MM.1S (cell line): ENCODE data around the gene SCYL2.

Experiments
- DNase-seq: peaks from one replicate; pipeline ENCODE4 v3.0.0-alpha.2; 2015
- H2AFZ ChIP-seq: fragments of 300-600 bp; sonication (generic); 2 replicates; pipeline ENCODE4 v1.6.0; 2016; ENCODE audit warnings: antibody characterized with exemption, low read length
- H3F3A ChIP-seq: fragments of 300-600 bp; sonication (generic); 2 replicates; pipeline ENCODE4 v1.6.1; 2016; ENCODE audit warnings: mild to moderate bottlenecking, antibody characterized with exemption, low read length, moderate library complexity, mixed read lengths; ENCODE audit not compliant: insufficient read depth
- H3K27ac ChIP-seq: fragments of 300-600 bp; sonication (generic); 2 replicates; pipeline ENCODE4 v1.5.1; 2016; ENCODE audit warnings: mild to moderate bottlenecking, low read length
- H3K27me3 ChIP-seq: fragments of 300-600 bp; sonication (generic); replicated peaks from 2 replicates; pipeline ENCODE4 v1.6.0; 2016; ENCODE audit warnings: low read length; ENCODE audit not compliant: insufficient read depth
- H3K36me3 ChIP-seq: fragments of 300-600 bp; sonication (generic); replicated peaks from 2 replicates; pipeline ENCODE4 v1.6.1; 2016; ENCODE audit warnings: mild to moderate bottlenecking, low read length, mixed read lengths; ENCODE audit not compliant: insufficient read depth
- H3K4me1 ChIP-seq: fragments of 300-600 bp; sonication (generic); 2 replicates; pipeline ENCODE4 v1.6.1; 2016; ENCODE audit warnings: low read length, mixed read lengths
- H3K4me2 ChIP-seq: fragments of 300-600 bp; sonication (generic); 2 replicates; pipeline ENCODE4 v1.6.0; 2016; ENCODE audit warnings: low read depth, low read length
- H3K4me3 ChIP-seq: fragments of 300-600 bp; sonication (generic); 2 replicates; pipeline ENCODE4 v1.5.1; 2016; ENCODE audit warnings: low read length, mixed read lengths
- H3K79me2 ChIP-seq: fragments of 300-600 bp; sonication (generic); 2 replicates; pipeline ENCODE4 v1.6.1; 2016; ENCODE audit warnings: mixed run types, low read length, mixed read lengths
- H3K9ac ChIP-seq: fragments of 300-600 bp; sonication (generic); 2 replicates; pipeline ENCODE4 v1.6.1; 2016; ENCODE audit warnings: low read length, mixed read lengths
- H3K9me2 ChIP-seq: fragments of 300-600 bp; sonication (generic); replicated peaks from 2 replicates; pipeline ENCODE4 v1.6.1; 2016; ENCODE audit warnings: mild to moderate bottlenecking, low read length, mixed read lengths; ENCODE audit not compliant: insufficient read depth
- H3K9me3 ChIP-seq: fragments of 300-600 bp; sonication (generic); replicated peaks from 2 replicates; pipeline ENCODE4 v1.6.1; 2016; ENCODE audit warnings: mild to moderate bottlenecking, low read length, mixed read lengths; ENCODE audit not compliant: insufficient read depth
- H4K20me1 ChIP-seq: fragments of 300-600 bp; sonication (generic); 2 replicates; pipeline ENCODE4 v1.6.1; 2016; ENCODE audit warnings: mild to moderate bottlenecking, low read length, moderate library complexity, mixed read lengths; ENCODE audit not compliant: insufficient read depth
- EZH2 ChIP-seq: fragments of 300-600 bp; sonication (generic); optimal IDR thresholded peaks from 2 replicates; pipeline ENCODE3; 2017; ENCODE audit warnings: low read depth, mild to moderate bottlenecking, antibody characterized with exemption, low read length, mixed read lengths
- EZH2phosphoT487 ChIP-seq: fragments of 300-600 bp; sonication (generic); IDR thresholded peaks from 2 replicates; pipeline ENCODE4 v1.6.1; 2018; ENCODE audit warnings: antibody characterized with exemption, low read length
- TF ChIP-seq, protein P1 (sequence below): fragments of 300-600 bp; sonication (generic); IDR thresholded peaks from 2 replicates; pipeline ENCODE4 v1.5.1; 2016; ENCODE audit warnings: antibody characterized with exemption, low read length, mixed read lengths

SCYL2 gene

DNA sequence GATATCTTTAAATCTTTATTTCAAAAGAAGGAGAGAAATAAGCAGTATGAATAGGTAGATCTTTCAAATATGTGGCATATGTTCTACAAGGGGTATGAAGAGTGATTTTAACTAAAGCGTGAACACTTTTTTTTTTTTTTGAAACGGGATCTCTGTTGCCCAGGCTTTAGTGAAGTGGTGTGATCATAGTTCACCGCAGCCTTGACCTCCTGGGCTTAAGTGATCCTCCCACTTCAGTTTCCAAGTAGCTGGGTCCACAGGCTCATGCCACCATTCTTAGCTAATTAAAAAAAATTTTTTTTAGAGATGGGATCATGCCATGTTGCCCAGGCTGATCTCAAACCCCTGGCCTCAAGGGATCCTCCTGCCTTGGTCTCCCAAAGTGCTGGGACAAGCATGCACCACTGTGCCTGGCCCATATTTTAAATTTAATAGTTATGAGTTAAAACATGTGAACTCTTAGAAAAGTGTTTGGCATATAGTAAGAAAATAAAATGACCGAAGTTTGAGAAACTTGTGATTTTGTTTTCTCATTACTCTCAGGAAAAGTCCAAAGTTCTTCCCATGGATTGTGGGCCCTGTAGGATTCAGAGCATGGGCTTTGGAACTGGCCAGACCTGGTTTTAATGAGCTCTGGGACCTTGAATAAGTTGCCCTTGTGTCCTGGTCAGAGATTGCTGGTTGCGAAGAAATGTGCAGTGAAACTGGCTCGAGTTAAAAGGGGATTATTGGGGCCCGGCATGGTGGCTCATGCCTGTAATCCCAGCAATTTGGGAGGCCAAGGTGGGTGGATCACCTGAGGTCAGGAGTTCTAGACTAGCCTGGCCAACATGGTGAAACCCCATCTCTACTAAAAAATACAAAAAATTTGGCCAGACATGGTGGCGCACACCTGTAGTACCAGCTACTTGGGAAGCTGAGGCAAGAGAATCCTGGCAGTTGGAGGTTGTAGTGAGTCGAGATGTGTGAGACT lies 116.9 kb downstream of the SCYL2 start:
- Histone ChIP-seq H4K20me1 (no peaks in the 10 kb centered on the region), H3K27me3 (no peaks in the 10 kb centered on the region), H3K4me3 (no peak overlapping the region), H3K79me2 (no peaks in the 10 kb centered on the region), H3K9ac (no peak overlapping the region), H3K36me3 (no peaks in the 10 kb centered on the region), H3K9me2 (no peaks in the 10 kb centered on the region), H3K9me3 (no peaks in the 10 kb centered on the region), H3K4me2 (no peak overlapping the region), H3K27ac (no peak overlapping the region), H3F3A (no peaks in the 10 kb centered on the region), H2AFZ (no peak overlapping the region), H3K4me1 (no peaks in the 10 kb centered on the region)
- no peak for DNase-seq
- TF ChIP-seq EZH2phosphoT487 (no peak), EZH2 (no peak)
- TF ChIP-seq, protein P1, sequence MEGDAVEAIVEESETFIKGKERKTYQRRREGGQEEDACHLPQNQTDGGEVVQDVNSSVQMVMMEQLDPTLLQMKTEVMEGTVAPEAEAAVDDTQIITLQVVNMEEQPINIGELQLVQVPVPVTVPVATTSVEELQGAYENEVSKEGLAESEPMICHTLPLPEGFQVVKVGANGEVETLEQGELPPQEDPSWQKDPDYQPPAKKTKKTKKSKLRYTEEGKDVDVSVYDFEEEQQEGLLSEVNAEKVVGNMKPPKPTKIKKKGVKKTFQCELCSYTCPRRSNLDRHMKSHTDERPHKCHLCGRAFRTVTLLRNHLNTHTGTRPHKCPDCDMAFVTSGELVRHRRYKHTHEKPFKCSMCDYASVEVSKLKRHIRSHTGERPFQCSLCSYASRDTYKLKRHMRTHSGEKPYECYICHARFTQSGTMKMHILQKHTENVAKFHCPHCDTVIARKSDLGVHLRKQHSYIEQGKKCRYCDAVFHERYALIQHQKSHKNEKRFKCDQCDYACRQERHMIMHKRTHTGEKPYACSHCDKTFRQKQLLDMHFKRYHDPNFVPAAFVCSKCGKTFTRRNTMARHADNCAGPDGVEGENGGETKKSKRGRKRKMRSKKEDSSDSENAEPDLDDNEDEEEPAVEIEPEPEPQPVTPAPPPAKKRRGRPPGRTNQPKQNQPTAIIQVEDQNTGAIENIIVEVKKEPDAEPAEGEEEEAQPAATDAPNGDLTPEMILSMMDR = no peak

DNA sequence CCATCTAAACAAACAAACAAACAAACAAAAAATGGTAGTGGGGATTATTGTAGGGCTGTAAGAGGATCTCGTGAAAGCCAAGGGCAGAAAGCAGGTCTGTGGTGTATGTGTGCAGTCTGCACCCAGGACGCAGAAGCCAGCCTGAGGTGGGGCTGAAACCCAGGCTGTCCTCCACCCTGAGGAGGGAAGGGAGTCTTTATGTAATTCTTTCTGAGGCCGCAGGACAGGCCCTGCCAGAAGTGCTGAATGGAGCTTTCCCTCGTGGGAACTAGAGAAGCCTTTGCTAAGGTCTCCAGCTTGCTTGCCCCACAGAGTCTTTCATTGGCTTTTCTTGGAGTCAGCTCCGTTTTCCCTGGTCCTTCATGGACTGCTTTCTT lies 117.6 kb downstream of the SCYL2 start:
- no peak overlapping the region for H3K9ac ChIP-seq
- H3K27ac ChIP-seq = no peak overlapping the region
- DNase-seq = no peak
- H4K20me1 ChIP-seq = no peaks in the 10 kb centered on the region
- no peaks in the 10 kb centered on the region for H3K27me3 ChIP-seq
- no peaks in the 10 kb centered on the region for H3K79me2 ChIP-seq
- H3K9me2 ChIP-seq = no peaks in the 10 kb centered on the region
- no peaks in the 10 kb centered on the region for H3K36me3 ChIP-seq
- H3F3A ChIP-seq = no peaks in the 10 kb centered on the region
- H3K9me3 ChIP-seq = no peaks in the 10 kb centered on the region
- TF ChIP-seq EZH2phosphoT487 (no peak), EZH2 (no peak)
- TF ChIP-seq, protein P1 = no peak
- H3K4me1 ChIP-seq = no peaks in the 10 kb centered on the region
- no peak overlapping the region for H3K4me2 ChIP-seq
- no peak overlapping the region for H3K4me3 ChIP-seq
- no peak overlapping the region for H2AFZ ChIP-seq

DNA sequence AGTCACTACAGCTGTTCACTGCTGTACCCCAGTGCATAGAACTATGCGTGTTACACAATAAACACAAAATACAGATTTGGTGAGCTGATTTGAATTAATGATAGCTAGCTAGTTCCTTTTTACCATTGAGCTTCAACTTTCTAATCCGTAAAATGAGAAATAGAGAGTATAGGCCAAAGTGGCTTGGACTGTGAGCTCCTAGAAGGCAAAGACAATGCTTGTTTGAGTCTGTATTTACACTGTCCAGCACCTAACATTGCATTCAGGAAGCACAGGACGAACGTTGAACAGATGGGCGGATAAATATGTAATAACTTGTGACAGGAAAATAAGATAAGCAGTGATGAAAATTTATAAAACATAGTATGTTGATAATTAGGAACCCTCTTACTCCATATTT lies 121.4 kb downstream of the SCYL2 start:
- Histone ChIP-seq H3K27ac (no peak overlapping the region), H3K4me2 (no peak overlapping the region), H3K4me3 (no peak overlapping the region), H3K36me3 (no peaks in the 10 kb centered on the region), H3K79me2 (no peaks in the 10 kb centered on the region), H3F3A (no peaks in the 10 kb centered on the region), H3K4me1 (no peaks in the 10 kb centered on the region), H3K27me3 (no peaks in the 10 kb centered on the region), H3K9ac (no peak overlapping the region), H3K9me3 (no peaks in the 10 kb centered on the region), H3K9me2 (no peaks in the 10 kb centered on the region), H2AFZ (no peak overlapping the region), H4K20me1 (no peaks in the 10 kb centered on the region)
- no peak for DNase-seq
- TF ChIP-seq, protein P1 = no peak
- TF ChIP-seq EZH2 = no peak
- no peak for TF ChIP-seq EZH2phosphoT487
